Prostate gland (tissue), 2 donors: ENCODE measurements around the gene FSD1L. TPM values are rescaled to one million over a fixed set of nuclear protein-coding genes. Genes with fewer than 3 reads are reported as not detected.

ENCODE experiments used
- DNase-seq: peaks from one replicate; pipeline ENCODE4 v3.0.0-alpha.2; 2019; ENCODE audit warnings: low spot score
- H3K27ac ChIP-seq, 2 donors: fragments of 200-600 bp; sonication (generic); 2 replicates each; pipeline ENCODE4 v1.5.1; 2017 to 2019
- H3K27me3 ChIP-seq: fragments of 200-600 bp; sonication (generic); replicated peaks from 2 replicates; pipeline ENCODE4 v1.5.1; 2019; ENCODE audit not compliant: insufficient read depth
- H3K36me3 ChIP-seq, 2 donors: fragments of 200-600 bp; sonication (generic); 1 replicate in 1 of 2; 2 replicates in 1 of 2; pipeline versions ENCODE4 v1.5.1 to v1.8.1; 2017 to 2019
- H3K4me1 ChIP-seq: fragments of 200-600 bp; sonication (generic); replicated peaks from 2 replicates; pipeline ENCODE4 v1.5.1; 2019
- H3K4me3 ChIP-seq, 2 donors: fragments of 200-600 bp; sonication (generic); 2 replicates each; pipeline ENCODE4 v1.5.1; 2017 to 2019
- H3K9me3 ChIP-seq: fragments of 200-600 bp; sonication (generic); 2 replicates; pipeline ENCODE4 v1.5.1; 2017
- CTCF ChIP-seq, 4 experiments: fragments of 200-600 bp in 2 of 4; fragments of 450-650 bp in 2 of 4; sonication (generic) in 2 of 4; IDR thresholded peaks; 1 replicate in 3 of 4; 2 replicates in 1 of 4; pipeline ENCODE4 v1.5.1; 2016 to 2019; ENCODE audit warnings: antibody characterized with exemption in 4 of 4, mild to moderate bottlenecking in 2 of 4, moderate library complexity in 2 of 4
- POLR2A ChIP-seq: fragments of 450-650 bp; IDR thresholded peaks from one replicate; pipeline ENCODE4 v1.6.1; 2016; ENCODE audit warnings: antibody characterized with exemption, mild to moderate bottlenecking
- POLR2AphosphoS5 ChIP-seq: sonication (generic); formaldehyde crosslinking; IDR thresholded peaks from one replicate; pipeline ENCODE4 v1.6.1; 2017; ENCODE audit warnings: antibody characterized with exemption
- WGBS: methylation state at CpG from one replicate; pipeline ENCODE4 v1.1.5; 2018; 5-methylcytosine and 5-hydroxymethylcytosine counted together
- intact Hi-C: fragments of 100-400 bp; cut with DNase I; formaldehyde crosslinking; loops from one replicate; pipeline ENCODE4 v1.14.2; 2022
- total RNA-seq, 2 donors: library from RNA; depleted of rRNA; stranded (reverse); fragments of >200 nt; gene quantifications; one replicate each; pipeline ENCODE4 v1.1.0, GENCODE V29; 2016

FSD1L gene
- total RNA-seq, 2 donors from 2014 or later, result 1.6 to 4.8 TPM

DNA sequence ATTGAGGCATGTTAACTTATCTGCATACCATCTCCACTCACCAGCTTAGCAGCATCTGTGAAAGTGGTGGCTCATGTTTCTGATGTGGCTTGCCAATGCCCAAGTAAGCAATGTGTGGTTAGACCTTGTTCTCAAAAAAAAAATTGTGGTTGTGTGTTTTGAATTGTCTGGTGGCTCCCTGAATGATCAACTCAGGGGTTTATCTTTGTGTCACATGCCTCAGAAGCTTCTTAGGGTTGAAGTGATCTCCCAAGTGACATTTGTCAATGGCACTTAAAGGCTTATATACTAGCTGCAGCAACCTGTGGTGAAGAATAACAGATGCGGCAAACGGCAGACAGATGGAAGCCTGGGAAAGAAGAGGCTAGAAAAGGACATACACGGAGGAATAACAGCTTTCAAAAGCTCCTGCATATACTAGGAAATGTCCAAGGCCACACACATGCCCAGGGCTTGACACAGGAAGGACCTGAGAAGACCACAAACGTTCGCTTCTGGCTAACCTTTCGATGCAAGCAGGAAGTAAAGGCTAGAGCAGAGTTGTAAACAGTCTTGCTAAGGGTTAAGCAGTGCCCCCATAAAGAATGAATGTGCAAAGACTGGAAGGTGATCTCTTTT, 42.2 kb upstream of the FSD1L start:
- no peaks in the 10 kb centered on the region for H3K4me1 ChIP-seq

GRCh38 chr9:105406369-105406768, 41.5 kb upstream of the FSD1L start:
- Histone ChIP-seq H3K4me3 (no peak overlapping the region), H3K27me3 (no peaks in the 10 kb centered on the region), H3K27ac (no peak overlapping the region), H3K9me3 (no peaks in the 10 kb centered on the region), H3K36me3 (no peaks in the 10 kb centered on the region), H3K4me1 (no peaks in the 10 kb centered on the region)
- intact Hi-C loops, result no loop called here
- WGBS, result 74% methylated on average over 6 of the region's 6 CpGs
- no peak for TF ChIP-seq CTCF (IDR thresholded peaks at IDR 0.05)
- no peak for TF ChIP-seq POLR2AphosphoS5
- TF ChIP-seq POLR2A, result no peak
- no peak for DNase-seq

More for the DNA sequence above, 42.2 kb upstream of the FSD1L start:
- Histone ChIP-seq H3K27me3 (no peaks in the 10 kb centered on the region), H3K4me3 (no peak overlapping the region), H3K9me3 (no peaks in the 10 kb centered on the region), H3K27ac (no peak overlapping the region), H3K36me3 (no peaks in the 10 kb centered on the region)
- DNase-seq, result no peak
- WGBS, result 52% methylated on average over 6 of the region's 6 CpGs
- intact Hi-C loops, result no loop called here
- no peak for TF ChIP-seq POLR2A
- no peak for TF ChIP-seq POLR2AphosphoS5
- TF ChIP-seq CTCF (IDR thresholded peaks at IDR 0.05), result no peak

DNA sequence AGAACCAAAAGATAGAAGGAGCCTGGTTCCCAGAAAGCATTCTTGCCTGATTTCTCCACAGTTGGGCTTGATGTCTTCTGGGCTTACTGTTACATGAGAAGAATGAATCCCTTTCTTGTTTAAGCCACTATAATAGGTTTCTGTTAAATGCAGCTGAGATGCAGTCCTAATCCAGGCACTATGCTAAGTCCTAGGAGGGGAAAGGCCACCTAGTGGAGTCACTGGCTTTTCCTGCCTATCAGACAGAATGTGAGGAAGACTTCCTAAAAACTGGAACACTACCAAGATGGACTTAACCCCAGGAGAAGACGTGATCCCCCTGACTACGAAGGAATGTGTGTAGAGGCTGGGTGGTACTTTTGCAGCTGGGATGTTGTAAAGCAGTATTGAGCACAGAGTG, 34.3 kb upstream of the FSD1L start:
- Histone ChIP-seq H3K27ac (no peak overlapping the region), H3K4me3 (no peak overlapping the region), H3K36me3 (no peaks in the 10 kb centered on the region), H3K4me1 (no peaks in the 10 kb centered on the region), H3K9me3 (no peaks in the 10 kb centered on the region), H3K27me3 (no peaks in the 10 kb centered on the region)
- intact Hi-C loops, result loop anchor here (5.0 to 10.0 kb wide), 4 partner anchors 256 to 609 kb away; partner anchors contain the start of gene ABCA1
- DNase-seq, result no peak
- no peak for TF ChIP-seq POLR2AphosphoS5
- TF ChIP-seq POLR2A, result no peak
- TF ChIP-seq CTCF (IDR thresholded peaks at IDR 0.05), result peak in 2 of 4 experiments; percentile 20 to 37
- WGBS, result 27% methylated on average over 2 of the region's 2 CpGs

- no peaks in the 10 kb centered on the region for H3K27me3 ChIP-seq
- H3K4me1 ChIP-seq, result no peaks in the 10 kb centered on the region
- H3K4me3 ChIP-seq, result no peak overlapping the region
- no peaks in the 10 kb centered on the region for H3K36me3 ChIP-seq
- intact Hi-C loops, result loop anchor here (5.0 to 10.0 kb wide), 5 partner anchors 258 to 610 kb away; partner anchors contain the start of gene ABCA1
- H3K27ac ChIP-seq, result no peak overlapping the region
- TF ChIP-seq POLR2AphosphoS5 (no peak), CTCF (IDR thresholded peaks at IDR 0.05) (peak; percentile 78 to 87 (median 84)), POLR2A (no peak)
- 3% methylated on average over 6 of the region's 6 CpGs for WGBS
- H3K9me3 ChIP-seq, result no peaks in the 10 kb centered on the region
- DNase-seq, result peak; percentile 58
Measured at GRCh38 chr9:105414947-105415661, 32.7 kb upstream of the FSD1L start.
